Gastrocnemius medialis (tissue), 4 donors: Measurements from ENCODE around the gene MTFR2.

Experiments
- POLR2A ChIP-seq, 2 donors: fragments of 450-650 bp; IDR thresholded peaks; one replicate each; pipeline ENCODE4 v1.6.1; 2017; ENCODE audit warnings: antibody characterized with exemption in 2 of 2, mild to moderate bottlenecking in 2 of 2, moderate library complexity in 2 of 2
- TF ChIP-seq, protein P1 (sequence below), 5 experiments: fragments of 450-650 bp in 3 of 5; fragments of 200-600 bp in 2 of 5; sonication (generic) in 2 of 5; IDR thresholded peaks in 4 of 5; conservative IDR thresholded peaks in 1 of 5; 1 replicate in 4 of 5; 2 replicates in 1 of 5; pipeline ENCODE4 v1.5.1; 2016 to 2019; ENCODE audit warnings: antibody characterized with exemption in 5 of 5, mild to moderate bottlenecking in 3 of 5, moderate library complexity in 3 of 5

DNA sequence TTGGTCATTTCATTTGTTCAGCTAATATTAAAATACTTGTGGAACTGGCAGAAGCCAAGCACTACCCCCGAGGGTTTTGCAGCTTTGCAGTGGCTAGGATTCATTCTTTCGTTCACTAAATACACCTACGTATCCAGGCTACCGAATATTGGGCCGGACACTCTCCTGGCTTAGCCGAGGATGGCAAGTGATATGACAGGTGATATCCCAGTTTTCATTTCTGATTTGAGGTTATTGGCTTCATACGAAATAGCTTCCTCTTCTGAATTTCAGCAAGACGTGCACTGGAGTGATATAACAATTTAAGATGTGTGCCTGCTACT lies 536 bp upstream of the MTFR2 start:
- TF ChIP-seq, protein P1, sequence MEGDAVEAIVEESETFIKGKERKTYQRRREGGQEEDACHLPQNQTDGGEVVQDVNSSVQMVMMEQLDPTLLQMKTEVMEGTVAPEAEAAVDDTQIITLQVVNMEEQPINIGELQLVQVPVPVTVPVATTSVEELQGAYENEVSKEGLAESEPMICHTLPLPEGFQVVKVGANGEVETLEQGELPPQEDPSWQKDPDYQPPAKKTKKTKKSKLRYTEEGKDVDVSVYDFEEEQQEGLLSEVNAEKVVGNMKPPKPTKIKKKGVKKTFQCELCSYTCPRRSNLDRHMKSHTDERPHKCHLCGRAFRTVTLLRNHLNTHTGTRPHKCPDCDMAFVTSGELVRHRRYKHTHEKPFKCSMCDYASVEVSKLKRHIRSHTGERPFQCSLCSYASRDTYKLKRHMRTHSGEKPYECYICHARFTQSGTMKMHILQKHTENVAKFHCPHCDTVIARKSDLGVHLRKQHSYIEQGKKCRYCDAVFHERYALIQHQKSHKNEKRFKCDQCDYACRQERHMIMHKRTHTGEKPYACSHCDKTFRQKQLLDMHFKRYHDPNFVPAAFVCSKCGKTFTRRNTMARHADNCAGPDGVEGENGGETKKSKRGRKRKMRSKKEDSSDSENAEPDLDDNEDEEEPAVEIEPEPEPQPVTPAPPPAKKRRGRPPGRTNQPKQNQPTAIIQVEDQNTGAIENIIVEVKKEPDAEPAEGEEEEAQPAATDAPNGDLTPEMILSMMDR (IDR thresholded peaks at IDR 0.05 in 4 of 5, conservative IDR thresholded peaks at IDR 0.05 in 1 of 5): no peak
- TF ChIP-seq POLR2A (IDR thresholded peaks at IDR 0.05): no peak
